GM18502 (cell line): ENCODE data around the gene BTG4.

ENCODE experiments used
- ATAC-seq: cut with Tn5 transposase; IDR thresholded peaks from one replicate; pipeline ENCODE4 v1.9.1; 2021; ENCODE audit warnings: mild to moderate bottlenecking; ENCODE audit not compliant: unreplicated experiment, poor library complexity

The BTG4 gene

DNA sequence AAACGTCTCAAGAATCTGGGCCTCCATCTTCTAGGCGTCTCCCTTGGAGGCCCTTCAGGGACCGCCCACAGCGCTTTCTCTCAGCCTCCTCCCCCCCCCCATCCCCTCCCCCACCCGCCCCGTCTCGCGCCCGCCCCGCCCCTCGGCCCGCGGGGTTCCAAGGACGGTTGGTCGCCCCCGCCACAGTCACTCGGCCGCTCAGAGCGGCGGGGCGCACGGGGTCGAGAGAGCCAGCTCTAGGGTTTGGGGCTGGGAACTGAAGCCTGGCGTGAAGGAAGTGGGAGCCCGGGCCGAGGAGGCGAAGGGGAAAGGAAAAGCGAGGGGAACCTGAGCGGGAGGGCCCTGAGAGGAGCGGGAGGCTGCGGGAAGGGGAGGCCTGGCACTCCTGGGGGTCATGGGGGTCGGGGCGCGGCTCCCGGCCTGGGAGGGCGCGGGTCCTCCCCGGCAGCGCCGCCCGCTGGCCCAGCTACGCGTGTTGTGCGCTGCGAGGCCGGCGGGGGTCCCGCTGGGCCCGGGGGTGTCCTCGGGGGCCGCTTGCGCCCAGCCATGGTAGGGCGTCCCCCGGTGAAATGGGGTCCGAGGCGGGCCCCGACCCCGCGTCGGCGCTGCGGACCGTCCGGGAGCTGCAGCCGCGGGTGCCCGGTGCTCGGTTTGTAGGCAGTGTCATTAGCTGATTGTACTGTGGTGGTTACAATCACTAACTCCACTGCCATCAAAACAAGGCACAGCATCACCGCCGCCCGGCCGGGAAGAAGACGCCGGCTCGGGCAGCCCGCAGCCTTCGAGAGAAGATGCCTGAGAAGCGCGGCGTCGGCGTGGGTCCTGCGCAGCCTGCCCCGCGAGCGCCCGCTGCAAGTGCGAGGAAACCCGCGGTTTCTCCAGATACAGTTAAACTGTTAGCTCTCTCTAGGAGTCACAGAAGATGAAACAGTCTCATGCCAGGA is at the start of gene BTG4:
Gene BTG4 (minus strand): TSS at position 91 of the 944 bp plus-strand sequence. CDS start 13,610 bp downstream, outside the sequence.
- ATAC-seq, result no peak

DNA sequence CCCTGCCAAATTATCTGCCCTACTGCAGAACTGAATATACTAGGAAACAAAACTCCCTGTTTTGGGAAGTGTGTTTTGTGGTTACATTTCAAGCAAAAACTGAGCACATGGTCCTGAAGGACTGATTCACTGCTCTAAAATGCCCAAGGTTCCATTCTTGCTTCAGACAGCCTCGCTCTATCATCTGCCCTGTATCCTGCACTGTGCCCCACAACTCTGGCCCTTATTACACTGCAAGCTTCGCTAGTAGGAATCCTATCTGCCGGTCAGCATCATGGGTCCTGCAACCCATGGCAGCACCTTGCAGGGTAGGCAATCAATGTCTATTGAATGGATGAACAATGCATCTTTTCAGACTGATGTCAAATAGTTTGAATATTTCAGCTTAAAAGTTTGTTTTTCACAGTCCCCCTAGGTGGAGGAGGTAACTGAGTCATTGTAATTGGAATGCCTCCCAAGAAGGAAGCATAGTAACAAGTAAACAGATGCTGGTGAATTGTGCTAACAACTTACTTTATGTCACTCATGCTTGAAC is 49.7 kb upstream of the BTG4 start:
- no peak for ATAC-seq

DNA sequence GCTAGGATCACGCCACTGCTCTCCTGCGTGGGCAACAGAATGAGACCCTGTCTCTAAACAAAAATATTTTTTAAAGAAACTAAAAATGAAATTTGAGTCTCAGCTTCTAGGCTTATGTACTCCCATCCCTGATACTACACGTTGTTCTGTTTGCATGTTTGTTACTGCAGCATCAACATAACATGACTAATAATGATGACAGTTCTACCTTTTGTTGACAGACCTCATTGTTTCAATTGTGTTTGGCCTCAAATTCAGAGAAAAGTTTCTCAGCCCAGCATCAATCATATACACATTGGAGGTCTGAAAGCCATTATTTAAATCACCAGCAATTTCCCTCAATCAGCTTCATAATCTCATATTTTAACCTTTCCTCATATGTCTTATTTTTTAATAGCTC is 49.1 kb upstream of the BTG4 start:
- ATAC-seq, result no peak

DNA sequence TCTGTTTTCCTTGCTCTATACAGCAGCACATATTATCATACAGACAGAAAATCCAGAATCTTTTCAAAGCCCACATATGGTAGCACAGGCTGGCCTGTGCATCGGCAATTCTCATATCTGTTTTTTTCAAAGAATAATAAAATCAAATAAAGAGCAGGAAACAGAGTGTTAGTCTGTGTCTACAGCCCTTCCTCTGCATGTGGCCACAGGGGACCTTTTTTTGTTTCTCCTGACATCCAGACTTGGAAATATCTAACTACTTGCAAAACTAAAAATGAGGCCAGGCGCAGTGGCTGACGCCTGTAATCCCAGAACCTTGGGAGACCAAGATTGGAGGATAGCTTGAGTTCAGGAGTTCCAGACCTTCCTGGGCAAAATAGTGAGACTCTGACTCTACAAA is 48.6 kb upstream of the BTG4 start:
- no peak for ATAC-seq

DNA sequence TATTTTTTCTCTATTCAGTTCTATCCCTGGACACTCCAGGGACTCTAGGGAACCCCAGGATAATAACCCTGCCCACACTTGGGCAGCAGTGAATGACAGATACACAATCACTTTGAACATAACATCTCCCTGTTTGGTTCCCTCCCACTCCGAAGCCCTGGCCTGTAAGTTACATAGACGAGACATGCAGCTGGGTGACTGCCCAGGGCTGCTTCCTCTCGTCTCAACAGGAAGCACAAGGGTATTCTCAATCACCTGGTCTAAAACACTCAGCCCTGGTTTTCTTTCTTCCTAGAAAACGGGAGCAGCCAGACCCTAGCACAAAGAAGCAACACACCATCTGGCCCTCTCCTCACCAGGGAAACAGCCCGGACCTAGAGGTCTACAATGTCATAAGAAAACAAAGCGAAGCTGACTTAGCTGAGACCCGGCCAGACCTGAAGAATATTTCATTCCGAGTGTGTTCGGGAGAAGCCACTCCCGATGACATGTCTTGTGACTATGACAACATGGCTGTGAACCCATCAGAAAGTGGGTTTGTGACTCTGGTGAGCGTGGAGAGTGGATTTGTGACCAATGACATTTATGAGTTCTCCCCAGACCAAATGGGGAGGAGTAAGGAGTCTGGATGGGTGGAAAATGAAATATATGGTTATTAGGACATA is 47.7 kb upstream of the BTG4 start:
- ATAC-seq, result no peak

DNA sequence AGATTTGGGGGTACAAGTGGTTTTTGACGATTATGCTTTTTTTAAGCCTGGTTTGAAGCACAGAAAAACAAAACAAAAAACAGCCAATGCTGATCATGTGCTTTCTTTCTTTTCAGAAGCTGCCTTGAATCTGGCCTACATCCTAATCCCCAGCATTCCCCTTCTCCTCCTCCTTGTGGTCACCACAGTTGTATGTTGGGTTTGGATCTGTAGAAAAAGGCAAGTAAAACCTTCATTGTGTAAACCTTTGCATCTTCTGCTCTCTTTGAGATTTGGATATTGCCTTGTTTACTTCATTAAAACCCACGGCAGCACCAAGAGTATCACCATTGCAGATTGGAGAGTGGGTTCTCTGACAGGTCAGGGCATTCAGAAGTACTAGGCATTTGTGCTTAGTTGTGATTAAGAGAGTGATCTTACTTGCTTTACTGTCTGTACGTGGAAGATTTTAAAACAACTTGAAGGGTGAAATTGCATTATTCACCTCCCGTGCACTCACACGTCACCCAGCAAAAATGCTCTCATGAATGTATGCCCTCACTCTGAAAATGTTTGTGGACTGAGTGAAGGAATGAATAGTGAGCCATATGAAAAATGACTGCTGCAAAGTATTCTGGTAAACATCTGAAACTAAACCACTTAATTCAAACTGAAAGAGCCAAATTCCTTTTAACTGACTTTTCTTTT is 45.4 kb upstream of the BTG4 start:
- ATAC-seq, result no peak

DNA sequence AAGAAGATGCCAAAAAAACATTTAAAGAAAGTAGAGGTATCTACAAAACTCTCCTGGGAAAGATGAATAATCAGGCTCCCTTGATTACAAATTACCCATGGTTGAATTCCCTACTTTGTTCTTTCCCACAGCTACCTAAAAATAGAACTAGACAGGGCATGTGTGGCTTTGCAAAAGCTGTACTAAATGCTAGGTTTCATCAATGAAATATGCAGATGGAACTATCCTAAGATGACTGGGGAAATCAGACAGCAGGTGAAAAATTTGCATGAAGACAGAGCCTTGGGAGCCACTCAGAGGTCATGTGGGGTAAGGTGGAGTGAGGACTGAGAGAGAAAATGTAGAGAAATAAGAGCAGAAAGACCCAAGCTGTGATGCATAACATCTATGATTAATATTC is 43.1 kb upstream of the BTG4 start:
- ATAC-seq, result no peak

DNA sequence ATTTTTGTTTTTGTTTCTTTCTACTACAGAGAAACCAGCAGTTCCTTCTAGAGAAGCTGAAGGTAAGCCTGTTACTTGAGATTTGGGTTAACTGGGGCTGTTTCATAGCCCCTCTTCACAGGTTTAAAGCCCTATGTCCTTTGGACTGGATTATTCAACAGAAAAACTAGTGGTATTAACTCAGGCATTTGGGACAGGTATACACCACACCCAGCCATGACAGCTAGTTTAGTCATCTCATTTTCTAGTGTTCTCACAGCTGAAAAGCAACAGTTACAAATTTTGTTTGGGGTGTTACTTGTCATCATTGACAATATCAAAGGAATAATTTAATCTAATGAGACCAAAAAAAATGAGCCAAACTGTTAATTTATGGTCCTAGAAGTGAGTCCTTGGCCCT is 42.3 kb upstream of the BTG4 start:
- no peak for ATAC-seq

DNA sequence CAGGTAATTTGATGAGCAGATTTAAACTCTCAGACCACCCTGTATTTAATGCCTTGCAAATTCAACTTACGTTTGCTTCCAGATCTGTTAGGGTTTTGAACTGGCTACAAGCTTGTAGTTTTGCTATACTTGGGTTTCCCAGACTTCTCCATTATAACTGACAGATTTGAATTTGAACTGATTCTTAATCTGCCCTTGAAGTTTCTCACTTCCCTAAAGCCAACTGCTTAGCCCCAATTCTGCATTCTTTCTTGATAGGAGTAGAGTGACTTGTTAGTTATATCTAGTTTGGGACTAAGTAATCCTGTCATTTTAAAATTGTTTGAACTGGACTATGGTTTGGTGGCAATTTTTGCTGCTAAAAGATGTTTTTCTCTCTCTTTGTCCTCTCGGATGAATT is 38.1 kb upstream of the BTG4 start:
- ATAC-seq, result no peak

DNA sequence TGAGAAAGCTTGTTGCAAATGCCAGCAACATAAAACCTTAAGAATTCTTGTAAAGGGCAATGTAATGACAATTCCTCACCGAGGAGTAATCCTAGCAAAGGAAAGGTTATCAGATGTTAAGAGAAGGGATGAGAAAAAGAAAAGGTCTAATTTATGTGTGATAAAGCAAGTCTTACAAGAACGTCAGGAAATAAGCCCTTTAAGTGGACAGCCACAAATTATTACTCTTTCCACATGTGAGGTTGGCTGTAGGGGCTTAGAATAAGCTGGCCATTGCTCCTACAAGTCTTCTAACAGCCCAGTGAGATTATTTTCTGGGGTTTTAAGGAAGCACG is 37.6 kb upstream of the BTG4 start:
- no peak for ATAC-seq

DNA sequence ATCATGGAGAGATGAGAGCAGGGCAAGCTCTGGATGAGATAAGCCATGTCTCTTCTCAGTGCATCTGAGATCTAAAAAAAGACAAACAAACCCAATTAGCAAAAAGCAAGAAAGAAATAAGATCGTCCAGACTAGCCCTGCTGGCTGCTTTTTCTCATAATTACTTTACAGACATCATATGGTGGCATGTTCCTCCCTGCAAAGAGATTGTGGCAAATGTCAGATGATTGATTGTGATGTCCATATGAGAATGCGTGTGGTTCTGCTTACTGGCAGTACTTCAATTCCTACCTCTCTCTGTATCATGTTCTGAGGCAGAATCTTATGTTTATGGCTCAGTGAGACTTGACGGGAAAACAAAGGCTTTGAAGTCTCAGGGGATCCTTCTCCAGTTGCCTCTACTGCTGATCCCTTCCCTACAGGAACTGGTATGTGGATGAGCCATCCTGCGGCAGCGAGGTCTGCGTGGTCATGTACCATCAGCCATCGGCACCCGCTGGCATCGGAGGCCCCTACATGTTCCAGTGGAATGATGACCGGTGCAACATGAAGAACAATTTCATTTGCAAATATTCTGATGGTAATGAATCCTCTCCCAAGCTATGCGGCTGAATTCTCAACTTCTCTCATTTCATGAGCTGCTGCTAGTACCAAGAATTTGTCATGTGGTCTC is 37.1 kb upstream of the BTG4 start:
- ATAC-seq, result no peak

DNA sequence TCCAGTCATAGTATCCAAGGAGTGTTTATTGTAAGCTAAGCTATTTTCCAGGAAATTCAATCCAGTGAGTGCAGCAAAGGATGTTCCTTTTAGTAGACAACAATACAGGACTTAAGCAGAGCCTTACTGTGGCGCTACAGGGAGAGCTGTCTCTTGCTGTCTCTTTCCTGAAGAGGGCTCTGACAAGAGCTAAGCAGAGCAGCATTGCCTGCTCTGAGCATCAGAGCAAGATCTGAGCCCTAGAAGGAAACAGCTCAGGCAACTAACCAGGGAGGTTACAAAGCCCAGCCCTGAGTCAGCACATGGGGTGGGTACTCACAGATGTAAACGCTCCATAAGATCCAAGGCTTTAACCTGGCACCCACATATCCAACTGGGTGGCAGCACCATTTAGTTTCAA is 36.3 kb upstream of the BTG4 start:
- ATAC-seq, result no peak

DNA sequence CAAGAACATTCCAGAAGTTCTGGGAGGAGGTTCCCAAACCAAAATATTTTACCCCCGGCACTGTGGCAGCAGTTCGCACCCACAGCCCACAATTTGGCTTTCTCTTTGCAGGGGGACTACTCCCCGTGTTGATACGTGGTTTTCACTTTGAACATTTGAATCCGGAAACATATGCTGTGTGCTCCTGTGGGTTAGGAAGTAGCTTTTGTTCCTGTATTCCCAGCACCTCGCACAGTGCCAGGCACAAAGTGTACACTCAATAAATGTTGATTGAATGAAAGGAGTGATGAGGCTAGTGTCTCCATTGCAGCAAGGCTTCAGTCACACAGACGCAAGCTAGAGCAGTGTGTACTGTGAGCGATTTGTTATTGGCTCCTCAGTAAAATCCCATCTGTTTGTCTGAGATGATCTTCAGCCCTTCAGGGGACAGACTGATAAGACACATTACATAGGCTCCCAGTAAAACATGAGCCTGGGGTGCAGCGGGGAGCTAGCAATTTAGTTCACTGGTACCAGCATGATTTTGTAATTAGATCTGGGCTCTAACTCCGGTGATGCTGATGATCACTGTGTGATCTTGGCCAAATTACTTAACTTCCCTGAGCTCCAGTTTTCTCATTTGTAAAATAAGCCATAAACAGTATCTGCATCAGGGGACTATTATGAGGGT is 30.6 kb upstream of the BTG4 start:
- no peak for ATAC-seq

DNA sequence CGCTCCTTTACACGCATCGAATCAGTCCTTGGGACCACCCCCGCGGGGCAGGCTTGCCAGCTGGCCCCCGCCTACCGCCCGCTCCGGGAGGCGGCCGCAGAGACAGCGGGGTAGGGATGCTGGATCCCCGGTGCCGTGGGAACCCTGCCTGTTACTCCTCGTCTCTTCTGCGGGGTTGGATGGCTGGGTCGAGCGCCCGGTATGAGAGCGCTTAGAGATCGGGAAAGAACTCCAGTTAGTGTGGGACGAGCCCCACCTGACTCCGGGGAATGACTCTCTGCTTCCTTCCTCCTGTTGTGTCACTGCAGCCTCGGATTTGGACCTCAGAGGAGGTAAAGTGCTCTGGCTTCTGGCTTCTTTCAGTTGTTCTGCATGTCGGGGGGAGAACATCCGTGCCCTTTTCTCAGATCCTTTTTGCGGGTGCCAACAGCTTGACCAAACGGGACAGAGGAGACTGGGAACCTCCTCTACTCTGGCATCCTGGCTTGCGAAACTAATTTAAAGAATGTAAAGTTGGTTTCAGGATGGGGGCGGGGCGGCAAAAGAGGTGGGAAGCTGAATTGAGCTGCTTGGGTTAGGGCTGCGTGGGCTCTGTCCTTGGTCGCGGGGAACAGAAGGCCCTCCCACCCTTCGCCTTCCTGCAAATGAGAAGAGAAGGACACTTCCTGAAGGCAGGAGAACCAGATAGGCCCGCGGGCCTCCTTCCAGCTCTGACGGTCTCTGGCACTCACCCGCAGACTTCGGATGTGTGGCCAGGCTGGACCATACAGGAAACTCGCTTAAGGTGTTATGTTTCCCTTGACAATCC is 29.3 kb upstream of the BTG4 start:
- no peak for ATAC-seq

DNA sequence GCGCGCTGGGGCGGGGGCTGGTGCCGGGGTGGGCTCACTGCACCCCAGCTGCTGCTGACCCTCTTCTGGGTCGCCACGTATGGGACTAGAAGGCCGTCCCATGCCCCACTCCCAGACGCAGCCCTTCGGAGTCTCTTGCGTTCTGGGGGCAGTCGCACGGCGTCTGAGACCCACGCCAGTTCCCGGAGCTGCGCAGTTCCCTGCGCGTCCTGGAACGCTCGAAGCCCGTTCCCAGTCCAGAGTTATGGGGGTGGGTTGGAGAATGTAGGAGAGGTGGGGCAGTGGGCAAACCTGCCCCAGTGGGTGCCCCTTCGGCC is 28.7 kb upstream of the BTG4 start:
- ATAC-seq, result no peak

DNA sequence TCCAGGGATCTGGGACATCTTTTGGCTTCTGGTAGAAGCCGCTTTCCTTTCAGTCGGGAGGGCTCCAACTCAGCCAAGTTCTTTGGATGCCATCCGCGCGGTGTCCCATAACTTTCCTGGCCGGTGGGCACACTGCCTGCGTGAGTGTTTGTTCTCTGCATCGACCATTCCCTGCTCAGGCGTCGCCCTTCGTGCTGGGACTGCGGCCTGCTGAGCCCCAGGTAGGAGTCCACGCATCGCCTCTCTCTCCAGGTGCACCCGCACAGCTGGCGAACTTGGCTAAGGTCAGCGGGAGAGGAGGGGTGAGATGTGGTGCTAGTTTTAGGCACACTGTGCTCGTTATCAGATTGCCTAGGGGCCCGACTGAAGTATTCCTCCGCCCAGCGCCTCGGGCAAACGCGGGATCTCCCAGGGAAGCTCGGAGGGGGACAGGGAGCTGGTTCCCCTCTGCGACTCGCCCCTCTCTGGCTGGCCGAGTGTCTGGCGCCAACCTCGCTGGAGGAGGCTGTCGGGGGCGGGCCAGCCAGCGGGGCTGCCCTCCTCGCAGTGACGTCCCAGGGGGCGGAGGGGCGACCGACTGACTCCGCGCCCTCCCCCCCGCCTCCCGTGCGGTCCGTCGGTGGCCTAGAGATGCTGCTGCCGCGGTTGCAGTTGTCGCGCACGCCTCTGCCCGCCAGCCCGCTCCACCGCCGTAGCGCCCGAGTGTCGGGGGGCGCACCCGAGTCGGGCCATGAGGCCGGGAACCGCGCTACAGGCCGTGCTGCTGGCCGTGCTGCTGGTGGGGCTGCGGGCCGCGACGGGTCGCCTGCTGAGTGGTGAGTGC is 28.1 kb upstream of the BTG4 start, which contains the start of gene LAYN:
Gene LAYN (plus strand): TSS at position 607 of the 823 bp plus-strand sequence. CDS start 124 bp downstream, at position 731.
- no peak for ATAC-seq

DNA sequence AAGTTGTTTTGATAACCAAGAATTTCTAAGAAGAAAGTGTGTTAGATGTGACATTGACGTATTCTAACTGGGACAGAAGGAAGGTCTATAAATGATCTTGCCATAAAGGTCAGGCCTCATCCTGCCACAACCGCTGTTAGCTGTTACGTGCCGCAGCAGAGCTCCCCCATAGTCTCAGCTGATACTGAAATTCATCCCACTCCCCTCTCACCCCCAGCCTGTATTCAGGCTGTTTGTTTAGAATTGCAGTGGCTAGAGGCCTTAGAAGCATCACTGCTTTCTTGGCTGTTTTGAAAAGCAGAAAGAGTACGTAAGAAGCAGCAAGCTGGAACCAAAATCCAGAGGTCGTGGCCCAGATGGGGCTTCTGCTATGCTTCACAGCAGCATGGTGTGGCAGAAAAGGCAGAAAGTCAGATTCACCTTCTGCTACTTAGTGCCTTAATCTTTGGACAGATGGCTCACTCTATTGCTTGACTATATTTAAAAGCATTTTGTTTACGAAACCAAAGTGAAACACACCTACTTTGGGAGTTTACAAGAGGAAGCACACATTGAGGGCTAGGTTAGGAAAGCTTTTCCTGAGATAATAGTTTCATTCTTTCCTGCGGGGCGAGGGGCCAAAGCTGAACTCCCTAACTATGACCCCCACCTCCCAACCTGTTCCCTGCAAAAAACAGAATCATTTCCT is 27.4 kb upstream of the BTG4 start:
- ATAC-seq, result no peak
